Measurements from ENCODE around the gene FGG. TPM values are rescaled to one million over a fixed set of nuclear protein-coding genes. Genes with fewer than 3 reads are reported as not detected.

FGG gene
- total RNA-seq, 1 donor = not detected

- no peak for DNase-seq (ENCODE audit: insufficient read length, low spot score, missing footprints)
- no peak overlapping the region for H2AFZ ChIP-seq (ENCODE audit: low read length)
- H3K9me3 ChIP-seq (ENCODE audit: low read depth, low read length) = no peaks in the 10 kb centered on the region
- H3K4me1 ChIP-seq (ENCODE audit: insufficient read depth, low read length) = no peaks in the 10 kb centered on the region
- no peak overlapping the region for H3K27ac ChIP-seq (ENCODE audit: low read depth, low read length)
- no peak overlapping the region for H3K4me2 ChIP-seq (ENCODE audit: insufficient read depth, low read length)
- no peaks in the 10 kb centered on the region for H4K20me1 ChIP-seq (ENCODE audit: insufficient read depth, low read length)
- H3K27me3 ChIP-seq (ENCODE audit: insufficient read depth, low read length) = peaks cover 6% of the 10 kb centered on the region
- H3K36me3 ChIP-seq (ENCODE audit: insufficient read depth, low read length) = no peaks in the 10 kb centered on the region
- H3K4me3 ChIP-seq (ENCODE audit: insufficient read depth, low read length) = no peak overlapping the region
- H3K79me2 ChIP-seq (ENCODE audit: insufficient read depth, low read length) = no peaks in the 10 kb centered on the region
- TF ChIP-seq CTCF (IDR thresholded peaks at IDR 0.05; ENCODE audit: extremely low read depth, low read depth, low read length) = no peak
Measured at GRCh38 chr4:154614306-154614705, 1.9 kb upstream of the FGG start.

- H3K36me3 ChIP-seq (ENCODE audit: insufficient read depth, low read length) = no peaks in the 10 kb centered on the region
- H3K27ac ChIP-seq (ENCODE audit: low read depth, low read length) = no peak overlapping the region
- no peaks in the 10 kb centered on the region for H4K20me1 ChIP-seq (ENCODE audit: insufficient read depth, low read length)
- H3K4me1 ChIP-seq (ENCODE audit: insufficient read depth, low read length) = no peaks in the 10 kb centered on the region
- no peak overlapping the region for H2AFZ ChIP-seq (ENCODE audit: low read length)
- peaks cover 2% of the 10 kb centered on the region for H3K27me3 ChIP-seq (ENCODE audit: insufficient read depth, low read length)
- no peak overlapping the region for H3K4me3 ChIP-seq (ENCODE audit: insufficient read depth, low read length)
- no peaks in the 10 kb centered on the region for H3K9me3 ChIP-seq (ENCODE audit: low read depth, low read length)
- no peaks in the 10 kb centered on the region for H3K79me2 ChIP-seq (ENCODE audit: insufficient read depth, low read length)
- no peak for TF ChIP-seq CTCF (IDR thresholded peaks at IDR 0.05; ENCODE audit: extremely low read depth, low read depth, low read length)
- no peak for DNase-seq (ENCODE audit: insufficient read length, low spot score, missing footprints)
- no peak overlapping the region for H3K4me2 ChIP-seq (ENCODE audit: insufficient read depth, low read length)
Measured at GRCh38 chr4:154611833-154612232, 623 bp downstream of the FGG start.

- no peak overlapping the region for H2AFZ ChIP-seq (ENCODE audit: low read length)
- H3K27me3 ChIP-seq (ENCODE audit: insufficient read depth, low read length) = peaks cover 5% of the 10 kb centered on the region
- no peaks in the 10 kb centered on the region for H3K79me2 ChIP-seq (ENCODE audit: insufficient read depth, low read length)
- H3K4me3 ChIP-seq (ENCODE audit: insufficient read depth, low read length) = no peak overlapping the region
- no peaks in the 10 kb centered on the region for H3K9me3 ChIP-seq (ENCODE audit: low read depth, low read length)
- H4K20me1 ChIP-seq (ENCODE audit: insufficient read depth, low read length) = no peaks in the 10 kb centered on the region
- H3K36me3 ChIP-seq (ENCODE audit: insufficient read depth, low read length) = no peaks in the 10 kb centered on the region
- no peak for TF ChIP-seq CTCF (IDR thresholded peaks at IDR 0.05; ENCODE audit: extremely low read depth, low read depth, low read length)
- no peak overlapping the region for H3K27ac ChIP-seq (ENCODE audit: low read depth, low read length)
- DNase-seq (ENCODE audit: insufficient read length, low spot score, missing footprints) = no peak
- H3K4me2 ChIP-seq (ENCODE audit: insufficient read depth, low read length) = no peak overlapping the region
- no peaks in the 10 kb centered on the region for H3K4me1 ChIP-seq (ENCODE audit: insufficient read depth, low read length)
Measured at GRCh38 chr4:154610582-154610981, 1.9 kb downstream of the FGG start.

GRCh38 chr4:154609532-154609931, 2.9 kb downstream of the FGG start:
- no peak for TF ChIP-seq CTCF (IDR thresholded peaks at IDR 0.05; ENCODE audit: extremely low read depth, low read depth, low read length)
- H3K4me1 ChIP-seq (ENCODE audit: insufficient read depth, low read length) = no peaks in the 10 kb centered on the region
- no peaks in the 10 kb centered on the region for H4K20me1 ChIP-seq (ENCODE audit: insufficient read depth, low read length)
- no peak for DNase-seq (ENCODE audit: insufficient read length, low spot score, missing footprints)
- H3K4me2 ChIP-seq (ENCODE audit: insufficient read depth, low read length) = no peak overlapping the region
- no peak overlapping the region for H3K4me3 ChIP-seq (ENCODE audit: insufficient read depth, low read length)
- peaks cover 5% of the 10 kb centered on the region for H3K27me3 ChIP-seq (ENCODE audit: insufficient read depth, low read length)
- no peak overlapping the region for H2AFZ ChIP-seq (ENCODE audit: low read length)
- H3K9me3 ChIP-seq (ENCODE audit: low read depth, low read length) = no peaks in the 10 kb centered on the region
- H3K27ac ChIP-seq (ENCODE audit: low read depth, low read length) = no peak overlapping the region
- H3K36me3 ChIP-seq (ENCODE audit: insufficient read depth, low read length) = no peaks in the 10 kb centered on the region
- no peaks in the 10 kb centered on the region for H3K79me2 ChIP-seq (ENCODE audit: insufficient read depth, low read length)
